GM12873 (cell line): ENCODE data around the gene DGCR8.

Source experiments
- TF ChIP-seq, protein P1 (sequence below): IDR thresholded peaks from 2 replicates; pipeline ENCODE4 v1.5.1; 2012; ENCODE audit warnings: low read depth, mild to moderate bottlenecking, moderate library complexity, low read length, control low read depth; ENCODE audit not compliant: insufficient read depth; ENCODE audit errors: missing control alignments

Gene DGCR8

GRCh38 chr22:20079745-20080444, at the start of gene DGCR8:
Gene DGCR8, plus strand, starts transcription at chr22:20080241. Its CDS starts 5,723 bp downstream, at chr22:20085964.
- TF ChIP-seq, protein P1, sequence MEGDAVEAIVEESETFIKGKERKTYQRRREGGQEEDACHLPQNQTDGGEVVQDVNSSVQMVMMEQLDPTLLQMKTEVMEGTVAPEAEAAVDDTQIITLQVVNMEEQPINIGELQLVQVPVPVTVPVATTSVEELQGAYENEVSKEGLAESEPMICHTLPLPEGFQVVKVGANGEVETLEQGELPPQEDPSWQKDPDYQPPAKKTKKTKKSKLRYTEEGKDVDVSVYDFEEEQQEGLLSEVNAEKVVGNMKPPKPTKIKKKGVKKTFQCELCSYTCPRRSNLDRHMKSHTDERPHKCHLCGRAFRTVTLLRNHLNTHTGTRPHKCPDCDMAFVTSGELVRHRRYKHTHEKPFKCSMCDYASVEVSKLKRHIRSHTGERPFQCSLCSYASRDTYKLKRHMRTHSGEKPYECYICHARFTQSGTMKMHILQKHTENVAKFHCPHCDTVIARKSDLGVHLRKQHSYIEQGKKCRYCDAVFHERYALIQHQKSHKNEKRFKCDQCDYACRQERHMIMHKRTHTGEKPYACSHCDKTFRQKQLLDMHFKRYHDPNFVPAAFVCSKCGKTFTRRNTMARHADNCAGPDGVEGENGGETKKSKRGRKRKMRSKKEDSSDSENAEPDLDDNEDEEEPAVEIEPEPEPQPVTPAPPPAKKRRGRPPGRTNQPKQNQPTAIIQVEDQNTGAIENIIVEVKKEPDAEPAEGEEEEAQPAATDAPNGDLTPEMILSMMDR, result no peak

DNA sequence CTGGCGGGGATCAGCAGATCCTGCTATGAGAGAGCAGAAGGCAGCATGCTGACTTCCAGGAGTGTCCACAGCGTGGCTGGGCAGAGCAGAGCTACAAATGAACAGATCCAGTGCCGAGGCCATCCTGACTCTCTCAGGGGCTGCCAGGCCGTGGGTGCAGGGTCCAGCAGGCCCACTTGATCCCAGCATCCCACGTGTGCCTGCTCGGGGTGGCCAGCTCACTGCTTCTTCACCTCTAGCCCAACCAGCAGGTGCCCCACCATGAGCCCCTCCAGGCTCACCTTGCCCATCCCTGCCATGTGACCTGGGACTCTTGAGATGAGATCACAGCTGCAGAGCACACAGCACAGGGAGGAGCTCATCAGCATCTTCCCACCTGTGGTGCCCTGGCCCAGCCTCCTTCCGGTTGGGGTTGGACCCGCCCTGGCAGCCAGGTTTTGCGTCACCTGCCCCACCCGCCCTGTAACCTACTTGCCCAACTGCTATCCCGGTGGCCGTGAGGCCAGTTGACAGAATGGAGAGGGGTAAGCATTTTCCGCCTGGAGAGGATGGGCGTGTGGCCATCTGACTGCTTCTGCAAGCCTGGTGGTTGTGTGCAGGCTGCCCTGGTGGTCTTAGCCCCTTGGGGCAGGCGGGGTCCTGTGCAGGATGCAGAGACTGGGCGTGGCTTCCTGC, 48.2 kb upstream of the DGCR8 start:
- TF ChIP-seq, protein P1, result no peak

GRCh38 chr22:20032407-20032991, 47.5 kb upstream of the DGCR8 start:
- TF ChIP-seq, protein P1, result no peak

- TF ChIP-seq, protein P1, result no peak
Observed at GRCh38 chr22:20033045-20033706, 46.9 kb upstream of the DGCR8 start.

GRCh38 chr22:20034143-20034542, 45.9 kb upstream of the DGCR8 start:
- TF ChIP-seq, protein P1, result no peak

- TF ChIP-seq, protein P1, result no peak
Observed at GRCh38 chr22:20035375-20036083, 44.5 kb upstream of the DGCR8 start.

GRCh38 chr22:20036084-20036482, 44.0 kb upstream of the DGCR8 start:
- TF ChIP-seq, protein P1, result no peak
